ENCODE results near the gene SYT1. TPM values are rescaled to one million over a fixed set of nuclear protein-coding genes. Genes with fewer than 3 reads are reported as not detected.
"Not testable (repeated sequence)": the region's sequence is repeated elsewhere in the genome, so short reads cannot be mapped to it uniquely, and the experiment has no call there.

The SYT1 gene
- total and polyA plus RNA-seq, 11 donors, result 0.08 to 0.86 (median 0.16) TPM; not detected in 6

- DNase-seq, result no peak
- intact Hi-C loops (cut with DNase I), result no loop called here
- Histone ChIP-seq H3K9me3 (no peaks in the 10 kb centered on the region), H3K4me1 (no peaks in the 10 kb centered on the region), H3K27ac (no peak overlapping the region), H3K36me3 (no peaks in the 10 kb centered on the region), H3K27me3 (no peaks in the 10 kb centered on the region), H3K4me3 (no peak overlapping the region)
- WGBS, 4 donors, result 54 to 88% (median 76%) methylated on average over 2 of the region's 2 CpGs
- TF ChIP-seq POLR2A (IDR thresholded peaks at IDR 0.05), result no peak
- TF ChIP-seq CTCF (IDR thresholded peaks at IDR 0.05), result no peak
- ATAC-seq, result no peak
Observed at GRCh38 chr12:79023784-79024183, 159.2 kb downstream of the SYT1 start.

GRCh38 chr12:79033788-79034187 is 169.2 kb downstream of the SYT1 start:
- Histone ChIP-seq H3K4me3 (no peak overlapping the region), H3K27me3 (no peaks in the 10 kb centered on the region), H3K36me3 (no peaks in the 10 kb centered on the region), H3K4me1 (no peaks in the 10 kb centered on the region), H3K9me3 (no peaks in the 10 kb centered on the region), H3K27ac (no peak overlapping the region)
- no peak for TF ChIP-seq CTCF (IDR thresholded peaks at IDR 0.05)
- no peak for TF ChIP-seq POLR2A (IDR thresholded peaks at IDR 0.05)
- DNase-seq (no peak), ATAC-seq (no peak)
- intact Hi-C loops (cut with DNase I), result no loop called here

- H3K4me1 ChIP-seq; H3K27me3 ChIP-seq; intact Hi-C loops (cut with DNase I); H3K9me3 ChIP-seq; ATAC-seq; DNase-seq; H3K4me3 ChIP-seq; H3K36me3 ChIP-seq; H3K27ac ChIP-seq: not testable (repeated sequence)
- WGBS, 4 donors, result 83 to 92% (median 86%) methylated on average over 6 of the region's 6 CpGs; no CpG with 5 or more reads in 1 of the 4 donors
Observed at GRCh38 chr12:79044748-79045147, 180.2 kb downstream of the SYT1 start.

GRCh38 chr12:79045149-79045703 is 180.7 kb downstream of the SYT1 start:
- H3K27ac ChIP-seq; H3K27me3 ChIP-seq; ATAC-seq; H3K9me3 ChIP-seq; DNase-seq; H3K4me3 ChIP-seq; intact Hi-C loops (cut with DNase I); H3K36me3 ChIP-seq; H3K4me1 ChIP-seq: not testable (repeated sequence)
- 91 to 96% (median 93%) methylated on average over 20 to 32 of the region's 32 CpGs for WGBS, 4 donors

GRCh38 chr12:79046021-79046420 is 181.4 kb downstream of the SYT1 start:
- Histone ChIP-seq H3K4me1 (no peaks in the 10 kb centered on the region), H3K27me3 (no peaks in the 10 kb centered on the region), H3K9me3 (no peaks in the 10 kb centered on the region), H3K27ac (no peak overlapping the region), H3K4me3 (no peak overlapping the region), H3K36me3 (no peaks in the 10 kb centered on the region)
- intact Hi-C loops (cut with DNase I), result no loop called here
- no peak for ATAC-seq
- TF ChIP-seq CTCF (IDR thresholded peaks at IDR 0.05), result no peak
- no peak for TF ChIP-seq POLR2A (IDR thresholded peaks at IDR 0.05)
- WGBS, 4 donors, result 97 to 100% (median 98%) methylated on average over 1 of the region's 1 CpG
- no peak for DNase-seq
